Duodenal mucosa (tissue), 2 donors: Measurements from ENCODE around the gene PDZRN4.

Experiments used
- H3K27ac ChIP-seq: one replicate; pipeline ENCODE4 v1.7.0; 2013; ENCODE audit warnings: low read depth, low read length
- H3K27me3 ChIP-seq, 2 donors: one replicate each; pipeline ENCODE4 v1.7.0; 2013; ENCODE audit warnings: low read length in 2 of 2, control low read depth in 1 of 2; ENCODE audit not compliant: insufficient read depth in 2 of 2, control insufficient read depth in 1 of 2
- H3K36me3 ChIP-seq, 2 donors: one replicate each; pipeline ENCODE4 v1.7.0; 2013; ENCODE audit warnings: low read length in 2 of 2, control low read depth in 1 of 2; ENCODE audit not compliant: insufficient read depth in 2 of 2, control insufficient read depth in 1 of 2
- H3K4me1 ChIP-seq, 2 donors: one replicate each; pipeline ENCODE4 v1.7.0; 2013; ENCODE audit warnings: low read length in 2 of 2, control low read depth in 1 of 2; ENCODE audit not compliant: insufficient read depth in 2 of 2, control insufficient read depth in 1 of 2
- H3K4me3 ChIP-seq, 2 donors: one replicate each; pipeline ENCODE4 v1.7.0; 2013; ENCODE audit warnings: low read length in 2 of 2, low read depth in 1 of 2
- H3K9ac ChIP-seq, 2 donors: one replicate each; pipeline ENCODE4 v1.7.0; 2013; ENCODE audit warnings: low read length in 2 of 2, low read depth in 1 of 2
- H3K9me3 ChIP-seq, 2 donors: one replicate each; pipeline ENCODE4 v1.7.0; 2013; ENCODE audit warnings: low read length in 2 of 2, control low read depth in 1 of 2; ENCODE audit not compliant: control insufficient read depth in 1 of 2

PDZRN4 gene

GRCh38 chr12:41336041-41336549, 148.0 kb downstream of the PDZRN4 start:
- Histone ChIP-seq H3K27ac (no peak overlapping the region), H3K4me3 (no peak overlapping the region), H3K27me3 (no peaks in the 10 kb centered on the region), H3K9ac (no peak overlapping the region), H3K36me3 (no peaks in the 10 kb centered on the region), H3K9me3 (no peaks in the 10 kb centered on the region), H3K4me1 (no peaks in the 10 kb centered on the region)

- Histone ChIP-seq H3K9ac (no peak overlapping the region), H3K27me3 (no peaks in the 10 kb centered on the region)
These were observed 151.7 kb downstream of the PDZRN4 start for GRCh38 chr12:41339784-41340183.

GRCh38 chr12:41344776-41345470, 156.8 kb downstream of the PDZRN4 start:
- H3K27me3 ChIP-seq: no peaks in the 10 kb centered on the region
- H3K4me1 ChIP-seq: no peaks in the 10 kb centered on the region
- no peaks in the 10 kb centered on the region for H3K9me3 ChIP-seq
- H3K9ac ChIP-seq: no peak overlapping the region
- no peak overlapping the region for H3K27ac ChIP-seq
- no peaks in the 10 kb centered on the region for H3K36me3 ChIP-seq
- no peak overlapping the region for H3K4me3 ChIP-seq

More at GRCh38 chr12:41339784-41340183, 151.7 kb downstream of the PDZRN4 start:
- Histone ChIP-seq H3K9me3 (no peaks in the 10 kb centered on the region), H3K4me1 (no peaks in the 10 kb centered on the region), H3K36me3 (no peaks in the 10 kb centered on the region), H3K27ac (no peak overlapping the region), H3K4me3 (no peak overlapping the region)

- H3K9ac ChIP-seq: no peak overlapping the region
These were observed 160.1 kb downstream of the PDZRN4 start for GRCh38 chr12:41348198-41348597.

GRCh38 chr12:41356181-41356580, 168.1 kb downstream of the PDZRN4 start:
- no peaks in the 10 kb centered on the region for H3K36me3 ChIP-seq
- H3K4me1 ChIP-seq: no peaks in the 10 kb centered on the region
- no peaks in the 10 kb centered on the region for H3K9me3 ChIP-seq
- H3K27ac ChIP-seq: no peak overlapping the region
- H3K4me3 ChIP-seq: no peak overlapping the region
- H3K27me3 ChIP-seq: no peaks in the 10 kb centered on the region
- no peak overlapping the region for H3K9ac ChIP-seq

More at GRCh38 chr12:41348198-41348597, 160.1 kb downstream of the PDZRN4 start:
- Histone ChIP-seq H3K4me3 (no peak overlapping the region), H3K36me3 (no peaks in the 10 kb centered on the region), H3K27me3 (no peaks in the 10 kb centered on the region), H3K27ac (no peak overlapping the region), H3K4me1 (no peaks in the 10 kb centered on the region), H3K9me3 (no peaks in the 10 kb centered on the region)

GRCh38 chr12:41361738-41362137, 173.6 kb downstream of the PDZRN4 start:
- Histone ChIP-seq H3K4me3 (no peak overlapping the region), H3K9me3 (no peaks in the 10 kb centered on the region), H3K4me1 (no peaks in the 10 kb centered on the region), H3K27me3 (no peaks in the 10 kb centered on the region), H3K27ac (no peak overlapping the region), H3K9ac (no peak overlapping the region), H3K36me3 (no peaks in the 10 kb centered on the region)

- H3K27ac ChIP-seq: no peak overlapping the region
- H3K27me3 ChIP-seq: no peaks in the 10 kb centered on the region
- no peak overlapping the region for H3K9ac ChIP-seq
- no peaks in the 10 kb centered on the region for H3K9me3 ChIP-seq
- no peaks in the 10 kb centered on the region for H3K4me1 ChIP-seq
- H3K4me3 ChIP-seq: no peak overlapping the region
- no peaks in the 10 kb centered on the region for H3K36me3 ChIP-seq
These were observed 174.4 kb downstream of the PDZRN4 start for GRCh38 chr12:41362510-41362909.

- H3K4me1 ChIP-seq: no peaks in the 10 kb centered on the region
- no peak overlapping the region for H3K27ac ChIP-seq
- H3K36me3 ChIP-seq: no peaks in the 10 kb centered on the region
- H3K4me3 ChIP-seq: no peak overlapping the region
- no peaks in the 10 kb centered on the region for H3K9me3 ChIP-seq
- no peaks in the 10 kb centered on the region for H3K27me3 ChIP-seq
- no peak overlapping the region for H3K9ac ChIP-seq
These were observed 174.8 kb downstream of the PDZRN4 start for GRCh38 chr12:41362931-41363330.

GRCh38 chr12:41364211-41364610, 176.1 kb downstream of the PDZRN4 start:
- Histone ChIP-seq H3K27ac (no peak overlapping the region), H3K9ac (no peak overlapping the region), H3K9me3 (no peaks in the 10 kb centered on the region)

GRCh38 chr12:41365653-41366171, 177.6 kb downstream of the PDZRN4 start:
- Histone ChIP-seq H3K4me1 (no peaks in the 10 kb centered on the region), H3K4me3 (no peak overlapping the region), H3K9ac (no peak overlapping the region), H3K9me3 (no peaks in the 10 kb centered on the region), H3K27ac (no peak overlapping the region), H3K27me3 (no peaks in the 10 kb centered on the region), H3K36me3 (no peaks in the 10 kb centered on the region)

More at GRCh38 chr12:41364211-41364610, 176.1 kb downstream of the PDZRN4 start:
- H3K36me3 ChIP-seq: no peaks in the 10 kb centered on the region
- H3K4me3 ChIP-seq: no peak overlapping the region
- H3K27me3 ChIP-seq: no peaks in the 10 kb centered on the region
- H3K4me1 ChIP-seq: no peaks in the 10 kb centered on the region
